Endothelial cell of hepatic sinusoid (primary cell): ENCODE results near the gene FBXO27.
"Not testable (repeated sequence)": the region's sequence is repeated elsewhere in the genome, so short reads cannot be mapped to it uniquely, and the experiment has no call there.

Experiments
- in situ Hi-C: cut with HindIII; loops from 2 replicates; pipeline ENCODE4 v1.10.0; 2017; ENCODE audit warnings: low sequenced_read_pairs

FBXO27 gene

GRCh38 chr19:38989066-38989605 lies 43.2 kb downstream of the FBXO27 start:
- in situ Hi-C loops: no loop called here

GRCh38 chr19:38988627-38989026 lies 43.7 kb downstream of the FBXO27 start:
- in situ Hi-C loops: not testable (repeated sequence)

GRCh38 chr19:38987745-38988144 lies 44.6 kb downstream of the FBXO27 start:
- in situ Hi-C loops: not testable (repeated sequence)

GRCh38 chr19:38985262-38985661 lies 47.1 kb downstream of the FBXO27 start:
- in situ Hi-C loops: no loop called here

- in situ Hi-C loops: no loop called here
Measured at GRCh38 chr19:38980583-38981374, 51.6 kb downstream of the FBXO27 start.

- in situ Hi-C loops: no loop called here
Measured at GRCh38 chr19:38979812-38980211, 52.5 kb downstream of the FBXO27 start.

- in situ Hi-C loops: no loop called here
Measured at GRCh38 chr19:38978326-38978689, 54.0 kb downstream of the FBXO27 start.

GRCh38 chr19:38977445-38978325 lies 54.7 kb downstream of the FBXO27 start:
- in situ Hi-C loops: no loop called here

GRCh38 chr19:38975861-38976271 lies 56.5 kb downstream of the FBXO27 start:
- in situ Hi-C loops: no loop called here

- in situ Hi-C loops: no loop called here
Measured at GRCh38 chr19:38975214-38975860, 57.0 kb downstream of the FBXO27 start, which contains the start of gene FBXO17. Gene FBXO17 (minus strand): TSS chr19:38975742. CDS start chr19:38950319, 25,423 bp downstream.

- in situ Hi-C loops: no loop called here
Measured at GRCh38 chr19:38974624-38975213, 57.6 kb downstream of the FBXO27 start.
